IMR-90 (cell line): ENCODE data around the gene FANCE. TPM values are rescaled to one million over a fixed set of nuclear protein-coding genes. Genes with fewer than 3 reads are reported as not detected.

Experiments
- ATAC-seq: fragments of 200-7000 bp; cut with Tn5 transposase; 2 replicates; pipeline ENCODE4 v1.9.1; 2020; ENCODE audit warnings: low read depth, mild to moderate bottlenecking, moderate library complexity
- BruUV-seq: library from RNA; stranded (reverse); fragments of 400-500 nt; replicated peaks from 2 replicates; lab custom pipeline; 2021; lab: Mats Ljungman, UMichigan
- CTCF ChIA-PET: fragments of 300-600 bp; formaldehyde crosslinking; extraction: SDS; loops from one replicate; lab custom pipeline; 2021; ENCODE audit warnings: antibody characterized with exemption; lab: Yijun Ruan, JAX
- POLR2A ChIA-PET: fragments of 300-600 bp; sonication (Branson Sonifier 250); formaldehyde crosslinking; loops from one replicate; lab custom pipeline; 2022; ENCODE audit warnings: antibody characterized with exemption; ENCODE audit not compliant: unreplicated experiment; lab: Charles Lee
- DNase-seq: peaks from one replicate; pipeline ENCODE4 v3.0.0; 2013
- H2AFZ ChIP-seq: replicated peaks from 2 replicates; pipeline ENCODE3; 2013; ENCODE audit warnings: low read length, mild to moderate bottlenecking; ENCODE audit not compliant: poor library complexity
- H2AK5ac ChIP-seq: 2 replicates; pipeline ENCODE4 v1.6.1; 2013; ENCODE audit warnings: low read depth, low read length, inconsistent platforms
- H2AK9ac ChIP-seq: replicated peaks from 2 replicates; pipeline ENCODE3; 2013; ENCODE audit warnings: mild to moderate bottlenecking, low read depth, low read length, moderate library complexity; ENCODE audit not compliant: poor library complexity
- H2BK120ac ChIP-seq: 2 replicates; pipeline ENCODE4 v1.6.1; 2013; ENCODE audit warnings: low read depth, low read length, inconsistent platforms
- H2BK15ac ChIP-seq: 3 replicates; pipeline ENCODE4 v1.6.1; 2013; ENCODE audit warnings: low read depth, low read length, inconsistent platforms
- H2BK20ac ChIP-seq: 2 replicates; pipeline ENCODE4 v1.6.1; 2013; ENCODE audit warnings: low read depth, mild to moderate bottlenecking, inconsistent platforms, low read length, moderate library complexity
- H2BK5ac ChIP-seq: 2 replicates; pipeline ENCODE4 v1.6.1; 2013; ENCODE audit warnings: mild to moderate bottlenecking, low read depth, low read length, inconsistent platforms; ENCODE audit not compliant: poor library complexity, severe bottlenecking
- H3K14ac ChIP-seq: replicated peaks from 2 replicates; pipeline ENCODE4 v1.6.1; 2013; ENCODE audit warnings: low read depth, low read length, inconsistent platforms
- H3K18ac ChIP-seq: 2 replicates; pipeline ENCODE4 v1.6.1; 2013; ENCODE audit warnings: low read depth, low read length, control low read depth
- H3K23ac ChIP-seq: 2 replicates; pipeline ENCODE4 v1.6.1; 2013; ENCODE audit warnings: low read depth, low read length, inconsistent platforms
- H3K27ac ChIP-seq: 2 replicates; pipeline ENCODE4 v1.5.1; 2013; ENCODE audit warnings: mild to moderate bottlenecking, control low read depth, low read length; ENCODE audit not compliant: insufficient read depth
- H3K27me3 ChIP-seq: 2 replicates; pipeline ENCODE4 v1.6.1; 2013; ENCODE audit warnings: low read length; ENCODE audit not compliant: control insufficient read depth, insufficient read depth
- H3K36me3 ChIP-seq: 2 replicates; pipeline ENCODE4 v1.6.1; 2013; ENCODE audit warnings: low read length, mixed read lengths; ENCODE audit not compliant: control insufficient read depth, insufficient read depth
- H3K4ac ChIP-seq: 2 replicates; pipeline ENCODE4 v1.6.1; 2013; ENCODE audit warnings: low read depth, low read length, inconsistent platforms
- H3K4me1 ChIP-seq: 2 replicates; pipeline ENCODE4 v1.6.1; 2013; ENCODE audit warnings: low read length, mixed read lengths; ENCODE audit not compliant: control insufficient read depth, insufficient read depth
- H3K4me2 ChIP-seq: 2 replicates; pipeline ENCODE4 v1.6.1; 2013; ENCODE audit warnings: low read depth, mild to moderate bottlenecking, control low read depth, low read length, moderate library complexity
- H3K4me3 ChIP-seq: 2 replicates; pipeline ENCODE4 v1.5.1; 2013; ENCODE audit warnings: low read depth, mild to moderate bottlenecking, control low read depth, low read length, moderate library complexity; ENCODE audit not compliant: insufficient read depth
- H3K56ac ChIP-seq: 2 replicates; pipeline ENCODE4 v1.6.1; 2013; ENCODE audit warnings: low read length, inconsistent platforms; ENCODE audit not compliant: insufficient read depth; ENCODE audit errors: extremely low read depth
- H3K79me1 ChIP-seq, 2 experiments: 2 replicates each; pipeline ENCODE4 v1.6.1; 2013; ENCODE audit warnings: low read length in 2 of 2, inconsistent platforms in 1 of 2, low read depth in 1 of 2
- H3K9ac ChIP-seq: 2 replicates; pipeline ENCODE4 v1.6.1; 2013; ENCODE audit warnings: low read depth, low read length, control low read depth
- H3K9me1 ChIP-seq: 2 replicates; pipeline ENCODE4 v1.6.1; 2013; ENCODE audit warnings: low read length, inconsistent platforms; ENCODE audit not compliant: insufficient read depth
- H3K9me3 ChIP-seq: 2 replicates; pipeline ENCODE4 v1.6.1; 2013; ENCODE audit warnings: low read length; ENCODE audit not compliant: control insufficient read depth, insufficient read depth
- H4K20me1 ChIP-seq: 2 replicates; pipeline ENCODE4 v1.6.1; 2013; ENCODE audit warnings: low read length, inconsistent platforms; ENCODE audit not compliant: insufficient read depth
- H4K5ac ChIP-seq: 2 replicates; pipeline ENCODE4 v1.6.1; 2013; ENCODE audit warnings: mild to moderate bottlenecking, low read depth, low read length, control low read depth
- H4K8ac ChIP-seq, 2 experiments: 2 replicates each; pipeline ENCODE4 v1.6.1; 2013; ENCODE audit warnings: low read depth in 2 of 2, low read length in 2 of 2, control low read depth in 1 of 2, inconsistent platforms in 1 of 2
- H4K91ac ChIP-seq: 2 replicates; pipeline ENCODE4 v1.6.1; 2013; ENCODE audit warnings: low read depth, low read length, inconsistent platforms; ENCODE audit not compliant: insufficient read depth
- BHLHE40 ChIP-seq: fragments of 150-350 bp; IDR thresholded peaks from 2 replicates; pipeline ENCODE4 v1.6.1; 2016; ENCODE audit warnings: mild to moderate bottlenecking, low read depth, low read length
- CHD1 ChIP-seq: IDR thresholded peaks from 2 replicates; pipeline ENCODE4 v1.6.1; 2012; ENCODE audit warnings: low read depth, low read length, improper control_type of control experiment
- CTCF ChIP-seq: conservative IDR thresholded peaks from 2 replicates; pipeline ENCODE4 v1.5.1; 2012; ENCODE audit warnings: mild to moderate bottlenecking, low read depth, low read length, improper control_type of control experiment
- ELK1 ChIP-seq: fragments of 150-350 bp; IDR thresholded peaks from 2 replicates; pipeline ENCODE4 v1.6.1; 2016; ENCODE audit warnings: low read depth, mild to moderate bottlenecking, low read length, moderate library complexity, borderline replicate concordance
- FOS ChIP-seq: fragments of 150-350 bp; IDR thresholded peaks from 2 replicates; pipeline ENCODE4 v1.6.1; 2016; ENCODE audit warnings: low read depth, low read length
- MAFK ChIP-seq: IDR thresholded peaks from 2 replicates; pipeline ENCODE4 v1.6.1; 2012; ENCODE audit warnings: low read depth, low read length, improper control_type of control experiment
- MAZ ChIP-seq: IDR thresholded peaks from 2 replicates; pipeline ENCODE4 v1.6.1; 2012; ENCODE audit warnings: low read depth, mild to moderate bottlenecking, low read length, improper control_type of control experiment, moderate library complexity, borderline replicate concordance
- MXI1 ChIP-seq: IDR thresholded peaks from 2 replicates; pipeline ENCODE4 v1.6.1; 2012; ENCODE audit warnings: low read depth, mild to moderate bottlenecking, low read length, moderate library complexity, borderline replicate concordance
- POLR2A ChIP-seq: IDR thresholded peaks from 2 replicates; pipeline ENCODE4 v1.6.1; 2012; ENCODE audit warnings: mild to moderate bottlenecking, low read depth, low read length
- RAD21 ChIP-seq: IDR thresholded peaks from 2 replicates; pipeline ENCODE4 v1.6.1; 2012; ENCODE audit warnings: low read length, improper control_type of control experiment
- RCOR1 ChIP-seq: IDR thresholded peaks from 2 replicates; pipeline ENCODE4 v1.6.1; 2012; ENCODE audit warnings: mild to moderate bottlenecking, low read length, improper control_type of control experiment; ENCODE audit not compliant: insufficient replicate concordance
- RFX5 ChIP-seq: IDR thresholded peaks from 2 replicates; pipeline ENCODE4 v1.8.0; 2012; ENCODE audit warnings: low read depth, mild to moderate bottlenecking, low read length, moderate library complexity
- SMC3 ChIP-seq: fragments of 150-350 bp; IDR thresholded peaks from 2 replicates; pipeline ENCODE4 v1.6.1; 2016; ENCODE audit warnings: low read depth, mild to moderate bottlenecking, antibody characterized with exemption, low read length, moderate library complexity
- USF2 ChIP-seq: fragments of 150-350 bp; IDR thresholded peaks from 2 replicates; pipeline ENCODE4 v1.6.1; 2017; ENCODE audit warnings: mild to moderate bottlenecking, antibody characterized with exemption, low read length, low read depth
- WGBS, 2 experiments: methylation state at CpG; one replicate each; pipeline versions ENCODE4 v1.1.5 to v1.1.7; 2013; ENCODE audit warnings: missing lambda C conversion rate in 2 of 2; ENCODE audit not compliant: insufficient read length in 1 of 2; ENCODE audit errors: extremely low coverage in 2 of 2; 5-methylcytosine and 5-hydroxymethylcytosine counted together
- dilution Hi-C: fragments of 300-500 bp; cut with HindIII; formaldehyde crosslinking; loops from one replicate; pipeline ENCODE4 v1.14.3; 2018; ENCODE audit warnings: low sequenced_read_pairs; ENCODE audit not compliant: unreplicated experiment
- in situ Hi-C: fragments of 300-500 bp; cut with MboI; formaldehyde crosslinking; loops from 3 replicates; pipeline ENCODE4 v1.14.3; 2019; ENCODE audit warnings: low sequenced_read_pairs, inconsistent platforms, mixed read lengths
- intact Hi-C: fragments of 100-400 bp; cut with micrococcal nuclease; formaldehyde crosslinking; loops from 2 replicates; pipeline ENCODE4 v1.10.0; 2022
- polyA plus RNA-seq, 3 experiments: library from polyadenylated mRNA; depleted of rRNA; stranded (reverse); fragments of >200 nt; gene quantifications; 2 replicates each; pipeline ENCODE4 v1.2.3, GENCODE V29; 2012; ENCODE audit warnings: low replicate concordance in 1 of 3
- total RNA-seq: library from RNA; depleted of rRNA; stranded (reverse); fragments of >200 nt; gene quantifications from 2 replicates; pipeline ENCODE4 v1.2.3, GENCODE V29; 2012

The FANCE gene
- total and polyA plus RNA-seq, 2 of the 4 experiments (the other 2 are of a cell fraction) = 7.1 to 9.1 TPM

GRCh38 chr6:35468980-35469750 is 17.0 kb downstream of the FANCE start:
- Histone ChIP-seq H3K18ac (no peak overlapping the region), H2AK9ac (peak overlapping the region; percentile 99), H3K4me2 (peak overlapping the region; percentile 87), H2AFZ (peak overlapping the region; percentile 19), H3K9me3 (no peaks in the 10 kb centered on the region), H3K4me3 (peak overlapping the region; percentile 71), H2AK5ac (peak overlapping the region; percentile 93), H4K91ac (peak overlapping the region; percentile 71), H3K27ac (peak overlapping the region; percentile 79), H3K4ac (peak overlapping the region; percentile 83), H3K27me3 (no peaks in the 10 kb centered on the region), H4K20me1 (peaks cover 59% of the 10 kb centered on the region), H2BK20ac (no peak overlapping the region), H3K14ac (peak overlapping the region; percentile 94), H2BK5ac (peak overlapping the region; percentile 71), H4K5ac (peak overlapping the region; percentile 5; the same call in 1 of the 2 replicates), H3K23ac (peak overlapping the region; percentile 93), H3K36me3 (peaks cover 43% of the 10 kb centered on the region), H3K56ac (peak overlapping the region; percentile 44), H3K4me1 (peaks cover 10% of the 10 kb centered on the region), H4K8ac (peak overlapping the region in 1 of 2 experiments; percentile 79; a peak in 2 of 4 replicates), H2BK15ac (no peak overlapping the region), H3K79me1 (peaks cover 7 to 38% of the 10 kb centered on the region in 2 experiments; a peak in 3 of 4 replicates), H3K9ac (peak overlapping the region; percentile 88), H3K9me1 (no peaks in the 10 kb centered on the region), H2BK120ac (peak overlapping the region; percentile 17)
- ATAC-seq (peak; percentile 1), DNase-seq (no peak)
- in situ Hi-C loops (no loop called here), intact Hi-C loops (loop anchor here (1.0 to 5.0 kb wide), 2 partner anchors 127 to 172 kb away; partner anchors contain the start of genes DEF6 and PPARD), dilution Hi-C loops (no loop called here)
- ChIA-PET CTCF (no interaction called here), POLR2A (no interaction called here)
- WGBS, 2 experiments = 0% methylated on average over 21 of the region's 37 CpGs; no CpG with 5 or more reads in 1 of the 2 experiments
- no TSS peak for BruUV-seq
- TF ChIP-seq MAFK (no peak), MXI1 (no peak), SMC3 (no peak), USF2 (no peak), MAZ (no peak), RCOR1 (no peak), CHD1 (no peak), FOS (no peak), POLR2A (no peak), ELK1 (no peak), CTCF (no peak), RAD21 (no peak), BHLHE40 (no peak), RFX5 (no peak)
